T-helper 1 cell treated with Interleukin-12 subunit alpha and Interleukin-12 subunit beta and Interleukin-4 antibody, amounts not matched to agents 30 μg/mL and 1 μg/mL, for 36 hours (primary cell): ENCODE measurements around the gene MMEL1.
A peak's percentile ranks its signal among the peaks of the same experiment; 100 is the strongest.
"Not testable (repeated sequence)": the region's sequence is repeated elsewhere in the genome, so short reads cannot be mapped to it uniquely, and the experiment has no call there.

Source experiments
- H3K27ac Mint-ChIP-seq: one replicate; pipeline ENCODE4 v1.8.0; 2021; ENCODE audit warnings: mild to moderate bottlenecking, mixed read lengths
- H3K27me3 Mint-ChIP-seq: one replicate; pipeline ENCODE4 v1.8.0; 2021; ENCODE audit warnings: low read depth, mixed read lengths
- H3K36me3 Mint-ChIP-seq: one replicate; pipeline ENCODE4 v1.8.0; 2021; ENCODE audit warnings: low read depth, mixed read lengths
- H3K4me1 Mint-ChIP-seq: one replicate; pipeline ENCODE4 v1.8.0; 2021; ENCODE audit warnings: low read depth, mixed read lengths
- H3K4me3 Mint-ChIP-seq: one replicate; pipeline ENCODE4 v1.8.0; 2021; ENCODE audit warnings: mild to moderate bottlenecking, moderate library complexity, mixed read lengths
- H3K9me3 Mint-ChIP-seq: one replicate; pipeline ENCODE4 v1.8.0; 2021; ENCODE audit warnings: mixed read lengths

Gene MMEL1

DNA sequence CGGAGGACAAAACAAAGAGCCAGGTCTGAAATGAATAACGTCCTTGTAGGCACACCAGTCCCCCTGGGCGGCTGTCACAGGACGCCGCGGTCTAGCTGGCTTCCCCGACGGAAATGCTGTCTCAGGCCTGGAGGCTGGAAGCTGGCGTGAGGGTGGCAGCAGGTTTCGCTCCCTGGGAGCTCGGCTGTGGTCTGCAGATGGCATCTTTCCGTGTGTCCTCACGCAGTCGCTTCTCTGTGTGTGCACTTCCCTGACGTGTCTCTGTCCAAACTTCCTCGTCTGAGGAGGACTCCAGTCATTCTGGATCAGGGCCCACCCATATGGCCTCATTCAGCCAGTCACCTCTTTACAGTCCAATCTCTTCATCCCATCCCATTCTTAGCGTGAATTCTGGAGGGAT, 62.5 kb downstream of the MMEL1 start:
- H3K36me3 Mint-ChIP-seq, result peaks cover 23% of the 10 kb centered on the region
- no peaks in the 10 kb centered on the region for H3K27me3 Mint-ChIP-seq
- peaks cover 27% of the 10 kb centered on the region for H3K9me3 Mint-ChIP-seq
- H3K4me1 Mint-ChIP-seq, result peaks cover 9% of the 10 kb centered on the region
- no peak overlapping the region for H3K27ac Mint-ChIP-seq
- no peak overlapping the region for H3K4me3 Mint-ChIP-seq

- Mint-ChIP-seq H3K9me3 (peaks cover 27% of the 10 kb centered on the region), H3K36me3 (peaks cover 23% of the 10 kb centered on the region)
- H3K27me3 Mint-ChIP-seq, H3K27ac Mint-ChIP-seq, H3K4me3 Mint-ChIP-seq, H3K4me1 Mint-ChIP-seq: not testable (repeated sequence)
These were observed 63.1 kb downstream of the MMEL1 start for GRCh38 chr1:2569703-2570102.

DNA sequence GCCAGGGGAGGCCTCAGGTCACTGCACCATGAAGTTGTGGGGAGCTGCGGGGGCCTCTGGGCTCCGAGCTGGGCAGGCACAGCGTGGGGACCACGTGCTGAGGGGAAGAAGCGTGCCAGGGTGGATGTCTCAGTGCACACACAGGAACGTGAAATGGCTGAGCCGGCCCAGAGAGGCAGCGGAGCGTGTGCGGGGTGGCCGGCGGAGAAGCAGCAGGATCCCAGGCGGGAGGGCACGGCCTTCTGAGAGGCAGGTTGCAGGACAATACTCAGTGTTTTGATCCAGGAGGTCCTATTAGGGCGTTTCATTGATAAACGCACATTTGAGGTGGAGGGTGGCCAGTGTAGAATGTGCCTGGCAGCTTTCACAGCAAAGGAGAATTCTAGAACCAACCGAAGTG, 63.8 kb downstream of the MMEL1 start:
- no peak overlapping the region for H3K4me3 Mint-ChIP-seq
- peaks cover 21% of the 10 kb centered on the region for H3K36me3 Mint-ChIP-seq
- H3K27me3 Mint-ChIP-seq, result no peaks in the 10 kb centered on the region
- H3K4me1 Mint-ChIP-seq, result peaks cover 7% of the 10 kb centered on the region
- H3K9me3 Mint-ChIP-seq, result peaks cover 24% of the 10 kb centered on the region
- no peak overlapping the region for H3K27ac Mint-ChIP-seq

DNA sequence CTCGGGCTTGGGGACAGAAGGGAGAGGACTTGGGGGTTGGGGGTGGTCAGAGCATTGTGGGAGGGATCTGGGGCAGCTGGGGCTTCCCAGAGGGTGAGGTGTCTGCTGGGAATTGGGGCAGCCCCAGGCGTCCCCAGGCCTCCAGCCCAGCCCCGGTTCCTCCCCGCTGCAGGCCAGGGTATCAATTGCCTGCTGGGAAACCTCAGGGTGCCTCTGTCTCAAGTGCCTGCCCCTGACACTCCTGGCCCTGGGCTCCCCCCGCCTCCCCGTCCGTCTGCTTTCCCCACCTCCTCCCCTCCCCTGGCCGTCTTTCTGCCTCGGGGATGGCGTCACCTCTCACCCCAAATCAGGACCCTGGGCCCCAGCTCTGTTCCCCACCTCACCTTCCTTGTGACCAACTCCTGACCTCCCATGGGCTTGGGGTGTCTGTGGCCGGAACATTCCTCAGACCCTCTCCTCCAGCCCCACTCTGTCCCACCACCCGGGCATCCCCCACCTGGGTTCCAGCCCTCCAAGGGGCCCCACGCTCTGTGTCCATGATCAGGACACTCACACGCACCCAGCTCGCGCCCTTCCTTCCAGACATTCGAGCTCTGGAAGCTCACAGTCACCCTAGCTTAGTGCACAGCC, 64.5 kb downstream of the MMEL1 start:
- not testable (repeated sequence) for H3K27me3 Mint-ChIP-seq, H3K4me1 Mint-ChIP-seq, H3K27ac Mint-ChIP-seq, H3K4me3 Mint-ChIP-seq
- Mint-ChIP-seq H3K9me3 (peaks cover 16% of the 10 kb centered on the region), H3K36me3 (peaks cover 14% of the 10 kb centered on the region)

GRCh38 chr1:2567083-2567679, 65.6 kb downstream of the MMEL1 start:
- Mint-ChIP-seq H3K4me1 (no peaks in the 10 kb centered on the region), H3K4me3 (no peak overlapping the region), H3K27me3 (no peaks in the 10 kb centered on the region), H3K27ac (no peak overlapping the region), H3K36me3 (peaks cover 7% of the 10 kb centered on the region), H3K9me3 (peaks cover 6% of the 10 kb centered on the region)

DNA sequence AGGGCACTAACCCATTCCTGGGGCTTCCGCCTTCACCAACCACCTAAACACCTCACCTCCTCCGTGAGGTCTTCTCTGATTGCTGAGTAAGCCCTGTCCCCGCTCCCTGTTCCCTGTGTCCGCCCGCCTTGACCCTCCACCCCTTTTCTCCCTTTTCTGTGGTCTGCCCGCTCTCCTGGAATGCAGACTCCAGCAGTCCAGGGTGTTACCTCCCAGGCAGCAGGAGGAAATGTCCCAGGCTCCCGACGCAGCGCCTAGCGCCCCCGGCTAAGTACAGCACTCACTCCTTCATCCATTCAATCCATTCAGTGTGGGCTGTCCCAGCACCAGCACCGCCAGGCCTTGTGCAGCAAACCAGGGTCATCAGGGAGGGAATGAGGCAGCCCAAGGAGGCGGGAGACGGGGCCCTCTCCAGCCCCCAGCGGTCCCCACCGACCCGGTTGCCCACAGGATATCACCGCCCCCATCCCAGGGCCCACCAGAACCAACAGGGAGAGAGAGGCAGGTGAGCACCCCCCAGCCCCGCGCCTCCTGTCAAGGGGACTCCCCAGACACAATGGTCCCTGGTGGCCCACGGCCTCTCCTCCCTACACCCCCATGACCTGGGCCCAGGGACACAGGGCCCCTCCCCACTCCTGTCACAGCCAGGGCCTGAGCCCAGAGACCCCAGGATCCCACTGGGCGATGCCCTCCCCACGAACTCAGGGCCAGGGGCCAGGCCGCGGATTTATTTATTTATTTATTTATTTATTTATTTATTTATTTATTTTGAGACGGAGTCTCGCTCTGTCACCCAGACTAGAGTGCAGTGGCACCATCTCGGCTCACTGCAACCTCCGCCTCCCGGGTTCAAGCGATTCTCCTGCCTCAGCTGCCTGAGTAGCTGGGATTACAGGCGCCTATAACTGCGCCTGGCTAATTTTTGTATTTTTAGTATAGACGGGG, 66.4 kb downstream of the MMEL1 start:
- no peaks in the 10 kb centered on the region for H3K4me1 Mint-ChIP-seq
- H3K9me3 Mint-ChIP-seq, result peaks cover 6% of the 10 kb centered on the region
- no peaks in the 10 kb centered on the region for H3K27me3 Mint-ChIP-seq
- no peak overlapping the region for H3K4me3 Mint-ChIP-seq
- peaks cover 10% of the 10 kb centered on the region for H3K36me3 Mint-ChIP-seq
- no peak overlapping the region for H3K27ac Mint-ChIP-seq

DNA sequence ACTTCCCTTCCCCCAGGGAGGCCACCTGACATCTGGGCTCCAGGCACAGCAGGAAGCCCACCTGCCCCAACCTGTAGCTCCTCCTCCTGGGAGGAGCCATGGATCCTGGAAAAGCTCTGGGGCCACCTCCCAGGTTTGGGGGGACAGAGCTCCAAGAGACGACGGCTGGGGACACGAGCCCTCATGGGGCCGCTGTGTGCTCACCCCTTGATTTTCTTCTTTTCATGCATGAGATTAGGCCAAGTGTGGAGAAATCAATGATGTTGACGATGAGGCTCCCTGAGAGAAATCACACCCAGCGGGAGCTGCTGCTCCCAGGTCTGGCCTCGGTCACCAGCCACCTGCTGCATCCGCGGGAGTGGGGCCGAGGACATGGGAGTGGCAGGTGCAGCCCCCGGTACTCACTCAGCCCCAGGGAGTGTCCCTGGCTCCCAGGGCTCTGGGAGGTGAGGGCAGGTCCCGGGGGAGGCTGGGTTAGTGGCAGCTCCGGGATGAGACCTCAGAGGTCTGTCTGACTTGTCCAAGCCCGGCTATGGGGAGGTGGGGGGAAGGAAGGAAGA, 67.9 kb downstream of the MMEL1 start:
- H3K27me3 Mint-ChIP-seq, result no peaks in the 10 kb centered on the region
- H3K4me1 Mint-ChIP-seq, result no peaks in the 10 kb centered on the region
- peaks cover 7% of the 10 kb centered on the region for H3K36me3 Mint-ChIP-seq
- H3K4me3 Mint-ChIP-seq, result no peak overlapping the region
- H3K9me3 Mint-ChIP-seq, result no peaks in the 10 kb centered on the region
- peak overlapping the region; percentile 65 for H3K27ac Mint-ChIP-seq

GRCh38 chr1:2564006-2564814, 68.6 kb downstream of the MMEL1 start:
- peaks cover 6% of the 10 kb centered on the region for H3K36me3 Mint-ChIP-seq
- no peaks in the 10 kb centered on the region for H3K9me3 Mint-ChIP-seq
- no peaks in the 10 kb centered on the region for H3K4me1 Mint-ChIP-seq
- H3K27ac Mint-ChIP-seq, result no peak overlapping the region
- H3K4me3 Mint-ChIP-seq, result no peak overlapping the region
- H3K27me3 Mint-ChIP-seq, result no peaks in the 10 kb centered on the region

DNA sequence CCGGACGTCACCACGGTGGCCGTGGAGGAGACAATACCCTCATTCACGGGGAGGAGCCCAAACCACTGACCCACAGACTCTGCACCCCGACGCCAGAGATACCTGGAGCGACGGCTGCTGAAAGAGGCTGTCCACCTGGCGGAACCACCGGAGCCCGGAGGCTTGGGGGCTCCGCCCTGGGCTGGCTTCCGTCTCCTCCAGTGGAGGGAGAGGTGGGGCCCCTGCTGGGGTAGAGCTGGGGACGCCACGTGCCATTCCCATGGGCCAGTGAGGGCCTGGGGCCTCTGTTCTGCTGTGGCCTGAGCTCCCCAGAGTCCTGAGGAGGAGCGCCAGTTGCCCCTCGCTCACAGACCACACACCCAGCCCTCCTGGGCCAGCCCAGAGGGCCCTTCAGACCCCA, 69.6 kb downstream of the MMEL1 start:
- Mint-ChIP-seq H3K36me3 (peaks cover 10% of the 10 kb centered on the region), H3K27ac (no peak overlapping the region), H3K27me3 (no peaks in the 10 kb centered on the region), H3K9me3 (no peaks in the 10 kb centered on the region), H3K4me3 (no peak overlapping the region), H3K4me1 (peaks cover 3% of the 10 kb centered on the region)

GRCh38 chr1:2561898-2562895, 70.6 kb downstream of the MMEL1 start:
- no peak overlapping the region for H3K27ac Mint-ChIP-seq
- peaks cover 5% of the 10 kb centered on the region for H3K4me1 Mint-ChIP-seq
- H3K36me3 Mint-ChIP-seq, result peaks cover 16% of the 10 kb centered on the region
- H3K9me3 Mint-ChIP-seq, result no peaks in the 10 kb centered on the region
- H3K27me3 Mint-ChIP-seq, result no peaks in the 10 kb centered on the region
- H3K4me3 Mint-ChIP-seq, result no peak overlapping the region

GRCh38 chr1:2561446-2561845, 71.4 kb downstream of the MMEL1 start:
- Mint-ChIP-seq H3K4me3 (peak overlapping the region; percentile 22), H3K36me3 (peaks cover 20% of the 10 kb centered on the region), H3K27me3 (no peaks in the 10 kb centered on the region), H3K4me1 (peaks cover 5% of the 10 kb centered on the region), H3K27ac (no peak overlapping the region), H3K9me3 (no peaks in the 10 kb centered on the region)

DNA sequence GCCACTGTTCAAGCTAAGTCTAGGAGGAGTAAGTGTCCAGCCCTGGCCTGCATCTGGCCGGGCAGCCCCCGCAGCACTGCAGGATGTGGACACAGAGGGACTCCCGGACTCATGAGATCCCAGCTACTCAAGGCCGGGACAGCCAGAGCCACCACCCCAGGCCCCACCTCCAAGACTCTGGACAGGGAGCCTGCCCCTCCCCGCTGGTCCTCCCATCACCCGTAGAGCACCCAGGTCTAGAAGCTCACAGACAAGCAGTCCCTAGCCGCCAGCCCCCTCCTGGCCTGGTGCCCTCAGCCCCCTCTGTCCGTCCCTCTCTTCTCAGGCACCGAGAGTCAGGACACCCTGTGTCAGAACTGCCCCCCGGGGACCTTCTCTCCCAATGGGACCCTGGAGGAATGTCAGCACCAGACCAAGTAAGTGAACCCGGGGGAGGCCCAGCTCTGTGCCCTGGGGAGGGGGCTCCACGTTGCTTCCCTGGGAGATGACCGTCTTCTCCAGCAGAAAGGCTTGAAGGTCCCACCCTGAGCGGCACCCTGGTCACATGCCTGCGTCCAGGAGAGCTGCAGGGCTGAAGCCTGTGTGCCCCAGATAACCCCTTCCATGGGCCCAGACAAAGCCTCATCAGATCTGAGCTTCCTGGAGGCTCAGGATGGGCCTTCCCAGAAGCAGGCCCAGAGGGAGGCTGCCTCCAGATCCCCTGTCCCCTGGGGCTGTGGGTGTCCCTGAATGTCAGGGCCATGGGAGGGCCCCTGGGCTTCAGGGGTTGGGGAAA, 72.3 kb downstream of the MMEL1 start:
- peaks cover 9% of the 10 kb centered on the region for H3K4me1 Mint-ChIP-seq
- no peaks in the 10 kb centered on the region for H3K27me3 Mint-ChIP-seq
- no peak overlapping the region for H3K4me3 Mint-ChIP-seq
- peaks cover 23% of the 10 kb centered on the region for H3K36me3 Mint-ChIP-seq
- H3K9me3 Mint-ChIP-seq, result no peaks in the 10 kb centered on the region
- H3K27ac Mint-ChIP-seq, result no peak overlapping the region
